B cell (primary cell): Measurements from ENCODE around the gene SLC20A1. TPM values are rescaled to one million over a fixed set of nuclear protein-coding genes. Genes with fewer than 3 reads are reported as not detected.

Source experiments
- ATAC-seq: fragments of 200-7000 bp; cut with Tn5 transposase; one replicate; pipeline ENCODE4 v1.10.0; 2021; ENCODE audit warnings: low read depth, mild to moderate bottlenecking, moderate number of reproducible peaks, moderate library complexity
- CTCF ChIA-PET: fragments of 350-600 bp; sonication (Branson Sonifier 250); formaldehyde crosslinking; loops from one replicate; lab custom pipeline; 2021; ENCODE audit warnings: antibody characterized with exemption, inconsistent platforms; lab: Charles Lee
- POLR2A ChIA-PET: fragments of 350-600 bp; sonication (Branson Sonifier 250); formaldehyde crosslinking; loops from one replicate; lab custom pipeline; 2021; ENCODE audit warnings: antibody characterized with exemption; lab: Charles Lee
- DNase-seq: peaks from one replicate; pipeline ENCODE4 v3.0.0; 2013
- H2AFZ ChIP-seq: 2 replicates; pipeline ENCODE4 v1.6.1; 2012; ENCODE audit warnings: mild to moderate bottlenecking, low read depth, low read length; ENCODE audit not compliant: insufficient read depth, poor library complexity, severe bottlenecking
- H3K27ac ChIP-seq, 2 donors: 1 replicate in 1 of 2; 2 replicates in 1 of 2; pipeline ENCODE4 v1.5.1; 2012 to 2013; ENCODE audit warnings: low read length in 2 of 2, mild to moderate bottlenecking in 2 of 2, moderate library complexity in 1 of 2
- H3K27me3 ChIP-seq, 4 experiments: fragments of 200-600 bp in 1 of 4; sonication (generic) in 1 of 4; replicated peaks in 1 of 4; 1 replicate in 2 of 4; 2 replicates in 2 of 4; pipeline versions ENCODE4 v1.6.1 to v1.7.0; 2013 to 2016; ENCODE audit warnings: low read length in 3 of 4, mild to moderate bottlenecking in 2 of 4, mixed read lengths in 1 of 4, moderate library complexity in 1 of 4; ENCODE audit not compliant: insufficient read depth in 4 of 4, control insufficient read depth in 3 of 4; ENCODE audit errors: control extremely low read depth in 1 of 4
- H3K36me3 ChIP-seq, 2 experiments: replicated peaks in 1 of 2; 1 replicate in 1 of 2; 2 replicates in 1 of 2; pipeline versions ENCODE4 v1.6.1 to v1.7.1; 2013; ENCODE audit warnings: low read length in 1 of 2; ENCODE audit not compliant: insufficient read depth in 2 of 2, control insufficient read depth in 1 of 2; ENCODE audit errors: control extremely low read depth in 1 of 2, extremely low read depth in 1 of 2
- H3K4me1 ChIP-seq, 2 donors: fragments of 200-600 bp in 1 of 2; sonication (generic) in 1 of 2; 1 replicate in 1 of 2; 2 replicates in 1 of 2; pipeline versions ENCODE4 v1.5.1 to v1.6.1; 2013 to 2017; ENCODE audit warnings: low read length in 2 of 2; ENCODE audit not compliant: control insufficient read depth in 2 of 2, insufficient read depth in 2 of 2
- H3K4me2 ChIP-seq: replicated peaks from 2 replicates; pipeline ENCODE3; 2012; ENCODE audit warnings: mild to moderate bottlenecking, low read depth, low read length; ENCODE audit not compliant: poor library complexity, severe bottlenecking
- H3K4me3 ChIP-seq, 5 experiments: fragments of 200-600 bp in 1 of 5; sonication (generic) in 1 of 5; 1 replicate in 3 of 5; 2 replicates in 2 of 5; pipeline versions ENCODE4 v1.5.1 to v1.7.0; 2011 to 2016; ENCODE audit warnings: low read length in 4 of 5, mild to moderate bottlenecking in 4 of 5, low read depth in 2 of 5, control low read depth in 1 of 5, moderate library complexity in 1 of 5; ENCODE audit not compliant: insufficient read depth in 1 of 5; ENCODE audit errors: control extremely low read depth in 1 of 5, extremely low read depth in 1 of 5
- H3K79me2 ChIP-seq: fragments of 200-600 bp; sonication (generic); one replicate; pipeline ENCODE4 v1.6.0; 2016; ENCODE audit warnings: low read length; ENCODE audit not compliant: control insufficient read depth, insufficient read depth
- H3K9ac ChIP-seq: fragments of 200-600 bp; sonication (generic); 2 replicates; pipeline ENCODE4 v1.6.1; 2017; ENCODE audit warnings: mild to moderate bottlenecking, low read length, moderate library complexity
- H3K9me3 ChIP-seq, 3 donors: one replicate each; pipeline versions ENCODE4 v1.6.1 to v1.7.1; 2013; ENCODE audit warnings: low read length in 2 of 3; ENCODE audit not compliant: control insufficient read depth in 2 of 3, insufficient read depth in 1 of 3; ENCODE audit errors: control extremely low read depth in 1 of 3
- H4K20me1 ChIP-seq: 2 replicates; pipeline ENCODE4 v1.6.0; 2012; ENCODE audit warnings: mild to moderate bottlenecking, low read length; ENCODE audit not compliant: insufficient read depth, control insufficient read depth, poor library complexity, severe bottlenecking
- H3K27ac Mint-ChIP-seq: one replicate; pipeline ENCODE4 v1.8.0; 2021; ENCODE audit warnings: mixed read lengths
- H3K27me3 Mint-ChIP-seq: one replicate; pipeline ENCODE4 v1.8.0; 2021; ENCODE audit warnings: mixed read lengths
- H3K4me1 Mint-ChIP-seq: one replicate; pipeline ENCODE4 v1.8.0; 2021; ENCODE audit warnings: mixed read lengths
- H3K4me3 Mint-ChIP-seq: one replicate; pipeline ENCODE4 v1.8.0; 2021; ENCODE audit warnings: mixed read lengths
- H3K9me3 Mint-ChIP-seq: one replicate; pipeline ENCODE4 v1.8.0; 2022; ENCODE audit warnings: mixed read lengths; ENCODE audit not compliant: insufficient read depth
- EZH2 ChIP-seq: IDR thresholded peaks from 2 replicates; pipeline ENCODE4 v1.6.1; 2012; ENCODE audit warnings: borderline replicate concordance, low read depth, mild to moderate bottlenecking, moderate library complexity, low read length; ENCODE audit not compliant: insufficient read depth, poor library complexity, severe bottlenecking
- WGBS: methylation state at CpG from one replicate; pipeline ENCODE4 v1.1.5; 2013; ENCODE audit warnings: missing lambda C conversion rate; ENCODE audit not compliant: insufficient coverage; 5-methylcytosine and 5-hydroxymethylcytosine counted together
- intact Hi-C: fragments of 100-400 bp; cut with micrococcal nuclease; formaldehyde crosslinking; loops from one replicate; pipeline ENCODE4 v1.10.0; 2022
- polyA plus RNA-seq: library from polyadenylated mRNA; depleted of rRNA; stranded (reverse); fragments of >200 nt; gene quantifications from 2 replicates; pipeline ENCODE4 v1.2.3, GENCODE V29; 2012
- total RNA-seq, 2 donors: library from RNA; stranded (reverse); fragments of 120-200 nt in 1 of 2; gene quantifications; 1 replicate in 1 of 2; 2 replicates in 1 of 2; pipeline versions ENCODE4 v1.2.3 to v1.2.4, GENCODE V29; 2013 to 2022
- TF ChIP-seq, protein P1 (sequence below): fragments of 200-600 bp; IDR thresholded peaks from one replicate; pipeline ENCODE4 v1.8.0; 2022; ENCODE audit warnings: antibody characterized with exemption, mild to moderate bottlenecking

The SLC20A1 gene
- total and polyA plus RNA-seq, 2 donors (not counting 1 experiment from before 2014, with no cell fraction given), result 16.1 to 54.9 TPM

DNA sequence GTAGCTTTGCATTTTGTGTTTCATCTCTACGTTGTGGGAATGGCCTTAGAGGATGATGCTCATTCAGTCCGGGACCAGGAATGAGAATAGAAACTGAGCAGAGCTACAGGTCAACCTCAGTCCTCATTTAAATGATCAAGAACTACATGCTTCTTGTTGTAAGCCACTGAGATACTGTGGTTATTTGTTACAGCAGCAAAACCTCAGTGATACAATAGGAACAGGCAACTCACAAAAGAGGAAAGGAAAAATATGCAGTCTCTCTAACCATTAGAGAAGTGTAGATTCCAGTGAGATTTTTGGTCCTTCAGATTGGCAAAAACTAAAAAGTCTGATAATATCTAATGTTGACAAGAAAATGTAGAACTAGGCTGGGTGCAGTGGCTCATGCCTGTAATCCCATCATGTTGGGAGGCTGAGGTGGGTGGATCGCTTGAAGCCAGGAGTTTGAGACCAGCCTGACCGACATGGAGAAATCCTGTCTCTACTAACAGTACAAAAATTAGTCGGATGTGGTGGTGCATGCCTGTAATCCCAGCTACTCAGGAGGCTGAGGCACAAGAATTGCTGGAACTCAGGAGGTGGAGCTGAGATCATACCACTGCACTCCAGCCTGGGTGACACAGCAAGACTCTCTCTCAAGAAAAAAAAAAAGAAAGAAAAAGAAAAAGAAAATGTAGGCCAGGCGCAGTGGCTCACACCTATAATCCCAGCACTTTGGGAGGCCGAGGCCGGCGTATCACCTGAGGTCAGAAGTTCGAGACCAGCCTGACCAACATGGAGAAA, 48.0 kb upstream of the SLC20A1 start:
- POLR2A ChIA-PET, result interaction anchor here (0.6 kb wide), 1 partner anchor 25 kb away, joined by 10 read pairs; no protein-coding TSS in a partner anchor

More for the DNA sequence above, 48.0 kb upstream of the SLC20A1 start:
- Mint-ChIP-seq H3K9me3 (no peaks in the 10 kb centered on the region), H3K27ac (no peak overlapping the region), H3K27me3 (no peaks in the 10 kb centered on the region), H3K4me3 (no peak overlapping the region), H3K4me1 (peaks cover 5% of the 10 kb centered on the region)
- H3K36me3 ChIP-seq, result peaks cover 0 to 5% of the 10 kb centered on the region in 2 experiments
- H3K27me3 ChIP-seq, result no peaks in the 10 kb centered on the region
- no peak overlapping the region for H2AFZ ChIP-seq
- intact Hi-C loops, result no loop called here
- no peak for DNase-seq
- H3K4me2 ChIP-seq, result no peak overlapping the region
- no peaks in the 10 kb centered on the region for H3K79me2 ChIP-seq
- peaks cover 0 to 5% of the 10 kb centered on the region in 2 donors for H3K4me1 ChIP-seq
- no peak for ATAC-seq
- H3K4me3 ChIP-seq, result no peak overlapping the region
- no peak overlapping the region for H3K9ac ChIP-seq
- WGBS, result 93% methylated on average over 7 of the region's 10 CpGs
- no peak for TF ChIP-seq EZH2
- TF ChIP-seq, protein P1, sequence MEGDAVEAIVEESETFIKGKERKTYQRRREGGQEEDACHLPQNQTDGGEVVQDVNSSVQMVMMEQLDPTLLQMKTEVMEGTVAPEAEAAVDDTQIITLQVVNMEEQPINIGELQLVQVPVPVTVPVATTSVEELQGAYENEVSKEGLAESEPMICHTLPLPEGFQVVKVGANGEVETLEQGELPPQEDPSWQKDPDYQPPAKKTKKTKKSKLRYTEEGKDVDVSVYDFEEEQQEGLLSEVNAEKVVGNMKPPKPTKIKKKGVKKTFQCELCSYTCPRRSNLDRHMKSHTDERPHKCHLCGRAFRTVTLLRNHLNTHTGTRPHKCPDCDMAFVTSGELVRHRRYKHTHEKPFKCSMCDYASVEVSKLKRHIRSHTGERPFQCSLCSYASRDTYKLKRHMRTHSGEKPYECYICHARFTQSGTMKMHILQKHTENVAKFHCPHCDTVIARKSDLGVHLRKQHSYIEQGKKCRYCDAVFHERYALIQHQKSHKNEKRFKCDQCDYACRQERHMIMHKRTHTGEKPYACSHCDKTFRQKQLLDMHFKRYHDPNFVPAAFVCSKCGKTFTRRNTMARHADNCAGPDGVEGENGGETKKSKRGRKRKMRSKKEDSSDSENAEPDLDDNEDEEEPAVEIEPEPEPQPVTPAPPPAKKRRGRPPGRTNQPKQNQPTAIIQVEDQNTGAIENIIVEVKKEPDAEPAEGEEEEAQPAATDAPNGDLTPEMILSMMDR, result no peak
- no peaks in the 10 kb centered on the region for H3K9me3 ChIP-seq
- no peak overlapping the region for H3K27ac ChIP-seq
- H4K20me1 ChIP-seq, result no peaks in the 10 kb centered on the region
- CTCF ChIA-PET, result interaction anchor here (1.0 to 8.7 kb wide), 3 partner anchors 9 to 128 kb away, joined by 3 to 101 read pairs (median 8); partner anchors contain the start of gene CHCHD5
